H9 (cell line): Measurements from ENCODE around the gene INTS4. TPM values are rescaled to one million over a fixed set of nuclear protein-coding genes. Genes with fewer than 3 reads are reported as not detected.
"Not testable (repeated sequence)": the region's sequence is repeated elsewhere in the genome, so short reads cannot be mapped to it uniquely, and the experiment has no call there.

Experiments used
- DNase-seq: peaks from one replicate; pipeline ENCODE4 v3.0.0-alpha.2; 2017
- H2AFZ ChIP-seq: one replicate; pipeline ENCODE4 v1.6.1; 2013; ENCODE audit warnings: mild to moderate bottlenecking, low read length, control low read depth, moderate library complexity
- H2AK5ac ChIP-seq: 2 replicates; pipeline ENCODE4 v1.6.1; 2013; ENCODE audit warnings: low read length, control low read depth, mixed read lengths; ENCODE audit not compliant: insufficient read length
- H2BK120ac ChIP-seq: one replicate; pipeline ENCODE4 v1.6.1; 2013; ENCODE audit warnings: low read depth, mild to moderate bottlenecking, low read length, control low read depth, inconsistent platforms; ENCODE audit not compliant: poor library complexity, severe bottlenecking
- H2BK12ac ChIP-seq: 2 replicates; pipeline ENCODE4 v1.6.1; 2013; ENCODE audit warnings: low read length, control low read depth, mixed read lengths, low read depth; ENCODE audit not compliant: insufficient read length
- H2BK15ac ChIP-seq: 2 replicates; pipeline ENCODE4 v1.6.1; 2013; ENCODE audit warnings: low read depth, low read length, control low read depth
- H2BK20ac ChIP-seq: one replicate; pipeline ENCODE4 v1.6.1; 2013; ENCODE audit warnings: low read depth, mild to moderate bottlenecking, low read length, control low read depth, inconsistent platforms; ENCODE audit not compliant: poor library complexity, severe bottlenecking
- H2BK5ac ChIP-seq: 2 replicates; pipeline ENCODE4 v1.6.1; 2013; ENCODE audit warnings: low read length, control low read depth, mixed read lengths; ENCODE audit not compliant: insufficient read length
- H3K14ac ChIP-seq: 2 replicates; pipeline ENCODE4 v1.6.1; 2013; ENCODE audit warnings: low read length, control low read depth; ENCODE audit not compliant: insufficient read depth
- H3K18ac ChIP-seq: 2 replicates; pipeline ENCODE4 v1.6.1; 2013; ENCODE audit warnings: low read depth, mild to moderate bottlenecking, mixed read lengths, low read length, control low read depth; ENCODE audit not compliant: insufficient read length
- H3K23ac ChIP-seq: 2 replicates; pipeline ENCODE4 v1.6.1; 2013; ENCODE audit warnings: low read length, control low read depth, mixed read lengths, low read depth; ENCODE audit not compliant: insufficient read length
- H3K23me2 ChIP-seq: 2 replicates; pipeline ENCODE4 v1.6.1; 2013; ENCODE audit warnings: low read depth, mild to moderate bottlenecking, mixed read lengths, low read length, control low read depth; ENCODE audit not compliant: insufficient read length, poor library complexity, severe bottlenecking
- H3K27ac ChIP-seq: 2 replicates; pipeline ENCODE4 v1.5.1; 2013; ENCODE audit warnings: low read length, control low read depth, mixed read lengths, low read depth; ENCODE audit not compliant: insufficient read length
- H3K27me3 ChIP-seq: 2 replicates; pipeline ENCODE4 v1.6.1; 2013; ENCODE audit warnings: low read length, control low read depth, inconsistent platforms; ENCODE audit not compliant: insufficient read depth
- H3K4ac ChIP-seq: 2 replicates; pipeline ENCODE4 v1.6.1; 2013; ENCODE audit warnings: low read depth, mild to moderate bottlenecking, control low read depth, inconsistent platforms, low read length, moderate library complexity
- H3K4me1 ChIP-seq: 2 replicates; pipeline ENCODE4 v1.6.1; 2013; ENCODE audit warnings: low read length, control low read depth, inconsistent platforms; ENCODE audit not compliant: insufficient read depth
- H3K4me2 ChIP-seq: 2 replicates; pipeline ENCODE4 v1.6.1; 2013; ENCODE audit warnings: low read length, control low read depth, mixed read lengths; ENCODE audit not compliant: insufficient read length, insufficient read depth
- H3K56ac ChIP-seq: 2 replicates; pipeline ENCODE4 v1.6.1; 2013; ENCODE audit warnings: low read depth, mild to moderate bottlenecking, mixed read lengths, low read length, control low read depth; ENCODE audit not compliant: insufficient read length
- H3K79me1 ChIP-seq: 2 replicates; pipeline ENCODE4 v1.6.1; 2013; ENCODE audit warnings: low read depth, mild to moderate bottlenecking, moderate library complexity, low read length, control low read depth, inconsistent platforms; ENCODE audit not compliant: insufficient read depth, poor library complexity, severe bottlenecking
- H3K79me2 ChIP-seq: 2 replicates; pipeline ENCODE4 v1.6.1; 2013; ENCODE audit warnings: low read length, control low read depth, inconsistent platforms; ENCODE audit not compliant: insufficient read depth
- H3K9ac ChIP-seq: 2 replicates; pipeline ENCODE4 v1.6.1; 2013; ENCODE audit warnings: low read length, control low read depth, mixed read lengths; ENCODE audit not compliant: insufficient read length; ENCODE audit errors: extremely low read depth
- H3K9me3 ChIP-seq: one replicate; pipeline ENCODE4 v1.6.1; 2013; ENCODE audit warnings: low read depth, low read length, inconsistent platforms; ENCODE audit not compliant: control insufficient read depth
- H3T11ph ChIP-seq: one replicate; pipeline ENCODE4 v1.6.1; 2013; ENCODE audit warnings: mild to moderate bottlenecking, low read length, control low read depth, inconsistent platforms
- H4K20me1 ChIP-seq: one replicate; pipeline ENCODE4 v1.6.1; 2013; ENCODE audit not compliant: control insufficient read depth, insufficient read length, insufficient read depth
- H4K5ac ChIP-seq: 2 replicates; pipeline ENCODE4 v1.6.1; 2013; ENCODE audit warnings: low read depth, mild to moderate bottlenecking, mixed read lengths, low read length, control low read depth; ENCODE audit not compliant: insufficient read length
- H4K8ac ChIP-seq: replicated peaks from 2 replicates; pipeline ENCODE4 v1.6.1; 2013; ENCODE audit warnings: low read length, control low read depth, mixed read lengths, low read depth; ENCODE audit not compliant: insufficient read length
- H4K91ac ChIP-seq: 2 replicates; pipeline ENCODE4 v1.6.1; 2013; ENCODE audit warnings: low read depth, mild to moderate bottlenecking, moderate library complexity, mixed read lengths, low read length, control low read depth; ENCODE audit not compliant: insufficient read length
- H3K27ac Mint-ChIP-seq, 3 experiments: 2 replicates in 2 of 3; 3 replicates in 1 of 3; pipeline ENCODE4 v1.8.0; 2020 to 2021; ENCODE audit warnings: mixed read lengths in 3 of 3, mild to moderate bottlenecking in 1 of 3, moderate library complexity in 1 of 3
- H3K27me3 Mint-ChIP-seq: 2 replicates; pipeline ENCODE4 v1.8.0; 2021; ENCODE audit warnings: low read depth, mild to moderate bottlenecking, moderate library complexity, mixed read lengths
- H3K36me3 Mint-ChIP-seq, 3 experiments: 2 replicates in 2 of 3; 3 replicates in 1 of 3; pipeline ENCODE4 v1.8.0; 2020 to 2021; ENCODE audit warnings: low read depth in 3 of 3, mixed read lengths in 3 of 3; ENCODE audit not compliant: insufficient read depth in 1 of 3
- H3K4me1 Mint-ChIP-seq, 2 experiments: 2 replicates each; pipeline ENCODE4 v1.8.0; 2020; ENCODE audit warnings: mixed read lengths in 2 of 2
- H3K4me3 Mint-ChIP-seq, 2 experiments: 2 replicates in 1 of 2; 3 replicates in 1 of 2; pipeline ENCODE4 v1.8.0; 2020 to 2021; ENCODE audit warnings: mild to moderate bottlenecking in 2 of 2, mixed read lengths in 2 of 2, moderate library complexity in 1 of 2
- H3K9me3 Mint-ChIP-seq, 2 experiments: 2 replicates in 1 of 2; 3 replicates in 1 of 2; pipeline ENCODE4 v1.8.0; 2020; ENCODE audit warnings: mild to moderate bottlenecking in 2 of 2, mixed read lengths in 2 of 2, moderate library complexity in 1 of 2
- WGBS: extraction: QIAGEN DNeasy Blood & Tissue Kit; methylation state at CpG from one replicate; pipeline ENCODE4 v1.1.7; 2013; ENCODE audit warnings: missing lambda C conversion rate, low lambda C conversion rate, mixed read lengths; ENCODE audit not compliant: insufficient read length; ENCODE audit errors: extremely low coverage; 5-methylcytosine and 5-hydroxymethylcytosine counted together
- total RNA-seq: library from RNA; stranded (reverse); gene quantifications from 2 replicates; pipeline ENCODE4 v1.2.1, GENCODE V29; 2021

Gene INTS4
- total RNA-seq, 1 experiment from 2014 or later, result 38.6 TPM

- not testable (repeated sequence) for H3K14ac ChIP-seq, H2AFZ ChIP-seq, H2BK120ac ChIP-seq, DNase-seq, H3K9ac ChIP-seq, H3K18ac ChIP-seq, H3K79me2 ChIP-seq, H4K5ac ChIP-seq, H3K27ac ChIP-seq, H3K23ac ChIP-seq, H3K27me3 Mint-ChIP-seq, H3K9me3 ChIP-seq, H2BK12ac ChIP-seq, H3K23me2 ChIP-seq, H3K4me3 Mint-ChIP-seq, H4K8ac ChIP-seq, H3K4ac ChIP-seq, H3K4me1 Mint-ChIP-seq, H3K4me1 ChIP-seq, H3K27ac Mint-ChIP-seq, H2BK20ac ChIP-seq, H3K4me2 ChIP-seq, H3K27me3 ChIP-seq, H3K79me1 ChIP-seq, H2AK5ac ChIP-seq, H2BK5ac ChIP-seq, H3K56ac ChIP-seq, H4K91ac ChIP-seq, H3T11ph ChIP-seq, H2BK15ac ChIP-seq, H4K20me1 ChIP-seq, H3K9me3 Mint-ChIP-seq
- no CpG with 5 or more reads among the region's 4 CpGs for WGBS
- H3K36me3 Mint-ChIP-seq, result peaks cover 0 to 24% (median 4%) of the 10 kb centered on the region in 3 experiments; a peak in 3 of 7 replicates
Observed at GRCh38 chr11:77913608-77914306, 80.7 kb downstream of the INTS4 start.

- H2BK20ac ChIP-seq, H3K9me3 ChIP-seq, DNase-seq, H3K79me1 ChIP-seq, H3K4me3 Mint-ChIP-seq, H3K4me2 ChIP-seq, H3K56ac ChIP-seq, H3K4me1 Mint-ChIP-seq, H2BK12ac ChIP-seq, H2BK5ac ChIP-seq, H2BK120ac ChIP-seq, H2BK15ac ChIP-seq, H3K23ac ChIP-seq, H3K14ac ChIP-seq, H3K9me3 Mint-ChIP-seq, H2AK5ac ChIP-seq, H4K8ac ChIP-seq, H4K5ac ChIP-seq, H3K23me2 ChIP-seq, H3T11ph ChIP-seq, H3K27me3 Mint-ChIP-seq, H3K79me2 ChIP-seq, H2AFZ ChIP-seq, H3K4ac ChIP-seq, H3K27me3 ChIP-seq, H3K27ac ChIP-seq, H4K91ac ChIP-seq, H3K4me1 ChIP-seq, H3K18ac ChIP-seq, H4K20me1 ChIP-seq, H3K9ac ChIP-seq: not testable (repeated sequence)
- WGBS, result no CpG with 5 or more reads among the region's 6 CpGs
- Mint-ChIP-seq H3K36me3 (peaks cover 0 to 24% (median 4%) of the 10 kb centered on the region in 3 experiments; a peak in 3 of 7 replicates), H3K27ac (peak overlapping the region in 1 of 3 experiments; percentile 70; a peak in 2 of 7 replicates)
Observed at GRCh38 chr11:77910828-77911227, 83.6 kb downstream of the INTS4 start.
